HCT116 (cell line): ENCODE measurements around the gene AHI1.

Experiments used
- CEBPB ChIP-seq: IDR thresholded peaks from 2 replicates; pipeline ENCODE4 v1.6.1; 2012; ENCODE audit warnings: low read depth
- EZH2 ChIP-seq: fragments of 200-600 bp; sonication (generic); IDR thresholded peaks from 2 replicates; pipeline ENCODE4 v1.6.1; 2017; ENCODE audit warnings: antibody characterized with exemption, mixed run types
- FOSL1 ChIP-seq: IDR thresholded peaks from 2 replicates; pipeline ENCODE4 v1.6.1; 2012; ENCODE audit warnings: low read depth
- POLR2A ChIP-seq: IDR thresholded peaks from 2 replicates; pipeline ENCODE4 v1.7.0; 2011; ENCODE audit warnings: borderline replicate concordance; ENCODE audit not compliant: insufficient read depth, insufficient read length; ENCODE audit errors: extremely low read depth
- POLR2AphosphoS5 ChIP-seq: IDR thresholded peaks from 2 replicates; pipeline ENCODE4 v1.6.1; 2011; ENCODE audit warnings: mild to moderate bottlenecking, low read depth, low read length, moderate library complexity
- ZNF274 ChIP-seq: fragments of 200-500 bp; sonication (Bioruptor generic); IDR thresholded peaks from 2 replicates; pipeline ENCODE4 v1.6.1; 2014; ENCODE audit warnings: mild to moderate bottlenecking, low read depth, low read length, inconsistent platforms
- TF ChIP-seq, protein P1 (sequence below): IDR thresholded peaks from 2 replicates; pipeline ENCODE4 v1.6.1; 2012
- TF ChIP-seq, protein P2 (sequence below), 3 experiments: fragments of 200-600 bp in 1 of 3; sonication (generic) in 1 of 3; IDR thresholded peaks in 2 of 3; conservative IDR thresholded peaks in 1 of 3; 2 replicates each; pipeline ENCODE4 v1.5.1; 2012 to 2017; ENCODE audit warnings: low read depth in 2 of 3, low read length in 2 of 3, antibody characterized with exemption in 1 of 3, borderline replicate concordance in 1 of 3, control low read depth in 1 of 3, mild to moderate bottlenecking in 1 of 3, mixed read lengths in 1 of 3, mixed run types in 1 of 3, moderate library complexity in 1 of 3; ENCODE audit not compliant: insufficient read depth in 1 of 3
- TF ChIP-seq, protein P3 (sequence below): IDR thresholded peaks from 2 replicates; pipeline ENCODE4 v1.6.1; 2012

DNA sequence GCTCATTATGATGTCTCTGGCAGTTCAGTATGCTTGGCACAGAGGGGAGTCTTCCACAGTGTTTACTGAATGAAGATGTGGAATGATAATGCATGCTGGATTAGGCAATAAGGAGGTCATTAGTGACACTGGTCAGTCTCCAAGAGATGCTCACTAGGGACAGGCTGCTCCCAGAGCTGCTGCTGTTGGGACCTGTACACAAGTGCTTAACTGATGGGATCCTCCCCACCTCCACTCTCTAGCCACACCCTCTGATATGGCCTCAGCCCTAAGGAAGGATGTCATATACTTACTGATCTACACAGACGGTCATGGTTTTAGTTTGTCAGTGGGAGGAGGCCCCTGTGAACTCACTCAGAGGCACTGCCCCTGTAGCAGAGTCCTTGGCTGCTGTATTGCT, 243.1 kb downstream of the AHI1 start:
- TF ChIP-seq, protein P1, sequence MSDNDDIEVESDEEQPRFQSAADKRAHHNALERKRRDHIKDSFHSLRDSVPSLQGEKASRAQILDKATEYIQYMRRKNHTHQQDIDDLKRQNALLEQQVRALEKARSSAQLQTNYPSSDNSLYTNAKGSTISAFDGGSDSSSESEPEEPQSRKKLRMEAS = no peak
- TF ChIP-seq, protein P2, sequence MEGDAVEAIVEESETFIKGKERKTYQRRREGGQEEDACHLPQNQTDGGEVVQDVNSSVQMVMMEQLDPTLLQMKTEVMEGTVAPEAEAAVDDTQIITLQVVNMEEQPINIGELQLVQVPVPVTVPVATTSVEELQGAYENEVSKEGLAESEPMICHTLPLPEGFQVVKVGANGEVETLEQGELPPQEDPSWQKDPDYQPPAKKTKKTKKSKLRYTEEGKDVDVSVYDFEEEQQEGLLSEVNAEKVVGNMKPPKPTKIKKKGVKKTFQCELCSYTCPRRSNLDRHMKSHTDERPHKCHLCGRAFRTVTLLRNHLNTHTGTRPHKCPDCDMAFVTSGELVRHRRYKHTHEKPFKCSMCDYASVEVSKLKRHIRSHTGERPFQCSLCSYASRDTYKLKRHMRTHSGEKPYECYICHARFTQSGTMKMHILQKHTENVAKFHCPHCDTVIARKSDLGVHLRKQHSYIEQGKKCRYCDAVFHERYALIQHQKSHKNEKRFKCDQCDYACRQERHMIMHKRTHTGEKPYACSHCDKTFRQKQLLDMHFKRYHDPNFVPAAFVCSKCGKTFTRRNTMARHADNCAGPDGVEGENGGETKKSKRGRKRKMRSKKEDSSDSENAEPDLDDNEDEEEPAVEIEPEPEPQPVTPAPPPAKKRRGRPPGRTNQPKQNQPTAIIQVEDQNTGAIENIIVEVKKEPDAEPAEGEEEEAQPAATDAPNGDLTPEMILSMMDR (IDR thresholded peaks at IDR 0.05 in 2 of 3, conservative IDR thresholded peaks at IDR 0.05 in 1 of 3; ENCODE audit: borderline replicate concordance in 1 of 3, insufficient read depth in 1 of 3, low read depth in 2 of 3, low read length in 2 of 3) = no peak
- TF ChIP-seq FOSL1 (no peak), EZH2 (no peak), CEBPB (no peak), POLR2A (no peak), POLR2AphosphoS5 (no peak), ZNF274 (no peak)
- TF ChIP-seq, protein P3, sequence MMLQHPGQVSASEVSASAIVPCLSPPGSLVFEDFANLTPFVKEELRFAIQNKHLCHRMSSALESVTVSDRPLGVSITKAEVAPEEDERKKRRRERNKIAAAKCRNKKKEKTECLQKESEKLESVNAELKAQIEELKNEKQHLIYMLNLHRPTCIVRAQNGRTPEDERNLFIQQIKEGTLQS = no peak
